Endothelial cell of umbilical vein (primary cell): ENCODE data around the gene NDUFS8. TPM values are rescaled to one million over a fixed set of nuclear protein-coding genes. Genes with fewer than 3 reads are reported as not detected.

Source experiments
- BruUV-seq: library from RNA; stranded (reverse); fragments of 400-500 nt; replicated peaks from 2 replicates; lab custom pipeline; 2021; lab: Mats Ljungman, UMichigan
- CTCF ChIA-PET: fragments of 300-600, 350-600 bp; sonication (Branson Sonifier 250); formaldehyde crosslinking; loops from one replicate; lab custom pipeline; 2021; ENCODE audit warnings: antibody characterized with exemption, inconsistent platforms; lab: Charles Lee
- POLR2A ChIA-PET: fragments of 300-600, 350-600 bp; sonication (Branson Sonifier 250); formaldehyde crosslinking; loops from one replicate; lab custom pipeline; 2021; ENCODE audit warnings: antibody characterized with exemption, inconsistent platforms; lab: Charles Lee
- DNase-seq: peaks from one replicate; pipeline ENCODE4 v3.0.0-alpha.2; 2011; ENCODE audit warnings: low read depth, low spot score
- FAIRE-seq: peaks from 2 replicates; lab custom pipeline; 2011; peaks lifted over from hg19 to GRCh38; lab: Jason Lieb, UNC
- H2AFZ ChIP-seq: 2 replicates; pipeline ENCODE4 v1.6.0; 2012; ENCODE audit warnings: low read depth, low read length, control low read depth, inconsistent platforms
- H3K27ac ChIP-seq: 2 replicates; pipeline ENCODE4 v1.5.1; 2011; ENCODE audit warnings: low read depth, mild to moderate bottlenecking, control low read depth, low read length, moderate library complexity; ENCODE audit not compliant: insufficient read depth
- H3K27me3 ChIP-seq, 2 experiments: 2 replicates each; pipeline versions ENCODE4 v1.6.0 to v1.6.1; 2011; ENCODE audit warnings: low read length in 2 of 2, mixed read lengths in 1 of 2; ENCODE audit not compliant: control insufficient read depth in 2 of 2, insufficient read depth in 2 of 2
- H3K36me3 ChIP-seq, 2 experiments: 2 replicates in 1 of 2; 3 replicates in 1 of 2; pipeline ENCODE4 v1.5.1; 2011; ENCODE audit warnings: low read length in 2 of 2, mild to moderate bottlenecking in 1 of 2, moderate library complexity in 1 of 2; ENCODE audit not compliant: control insufficient read depth in 2 of 2, insufficient read depth in 2 of 2; ENCODE audit errors: extremely low read depth in 1 of 2
- H3K4me1 ChIP-seq: 3 replicates; pipeline ENCODE4 v1.5.1; 2011; ENCODE audit warnings: mild to moderate bottlenecking, low read length; ENCODE audit not compliant: control insufficient read depth, insufficient read depth; ENCODE audit errors: extremely low read depth
- H3K4me2 ChIP-seq: 2 replicates; pipeline ENCODE4 v1.6.1; 2011; ENCODE audit warnings: low read length, control low read depth, mixed read lengths; ENCODE audit not compliant: insufficient read depth
- H3K4me3 ChIP-seq, 3 experiments: fragments of 200-600 bp in 1 of 3; sonication (generic), shearing (Covaris generic) in 1 of 3; replicated peaks in 1 of 3; 2 replicates each; pipeline ENCODE4 v1.5.1; 2011 to 2016; ENCODE audit warnings: control low read depth in 3 of 3, low read length in 3 of 3, mild to moderate bottlenecking in 2 of 3, inconsistent platforms in 1 of 3, low read depth in 1 of 3, moderate library complexity in 1 of 3; ENCODE audit not compliant: insufficient read depth in 1 of 3
- H3K79me2 ChIP-seq: 2 replicates; pipeline ENCODE4 v1.6.0; 2012; ENCODE audit warnings: low read length, inconsistent platforms; ENCODE audit not compliant: control insufficient read depth, insufficient read depth
- H3K9ac ChIP-seq: replicated peaks from 2 replicates; pipeline ENCODE3; 2011; ENCODE audit warnings: low read length, control low read depth; ENCODE audit not compliant: insufficient read depth; ENCODE audit errors: extremely low read depth
- H3K9me1 ChIP-seq: replicated peaks from 3 replicates; pipeline ENCODE4 v1.6.0; 2011; ENCODE audit warnings: mild to moderate bottlenecking, low read length; ENCODE audit not compliant: control insufficient read depth, insufficient read depth; ENCODE audit errors: extremely low read depth
- H3K9me3 ChIP-seq: replicated peaks from 2 replicates; pipeline ENCODE4 v1.5.1; 2012; ENCODE audit warnings: low read length, inconsistent platforms; ENCODE audit not compliant: control insufficient read depth, insufficient read depth
- H4K20me1 ChIP-seq: replicated peaks from 2 replicates; pipeline ENCODE3; 2011; ENCODE audit warnings: mild to moderate bottlenecking, low read length; ENCODE audit not compliant: control insufficient read depth, insufficient read depth; ENCODE audit errors: extremely low read depth
- EZH2 ChIP-seq: IDR thresholded peaks from 2 replicates; pipeline ENCODE4 v1.6.1; 2012; ENCODE audit warnings: borderline replicate concordance, low read depth, mild to moderate bottlenecking, moderate library complexity, low read length, inconsistent platforms; ENCODE audit not compliant: severe bottlenecking
- GATA2 ChIP-seq: IDR thresholded peaks from 2 replicates; pipeline ENCODE4 v1.7.0; 2011; ENCODE audit warnings: low read depth, mild to moderate bottlenecking, moderate library complexity, mixed read lengths, low read length; ENCODE audit not compliant: insufficient read length, insufficient read depth
- POLR2A ChIP-seq: IDR thresholded peaks from 2 replicates; pipeline ENCODE4 v1.6.1; 2012; ENCODE audit warnings: low read depth, mild to moderate bottlenecking, control low read depth, low read length
- POLR2AphosphoS5 ChIP-seq: IDR thresholded peaks from 2 replicates; pipeline ENCODE4 v1.6.1; 2012; ENCODE audit warnings: low read depth, mild to moderate bottlenecking, control low read depth, low read length, moderate library complexity; ENCODE audit not compliant: insufficient read depth
- dilution Hi-C: fragments of 300-500 bp; cut with MboI; formaldehyde crosslinking; loops from one replicate; pipeline ENCODE4 v1.15.0; 2019; ENCODE audit warnings: low sequenced_read_pairs; ENCODE audit not compliant: extremely low pct_ligation_motif_present
- intact Hi-C: fragments of 100-400 bp; cut with micrococcal nuclease; formaldehyde crosslinking; loops from one replicate; pipeline ENCODE4 v1.10.0; 2022
- polyA plus RNA-seq, 4 experiments: library from polyadenylated mRNA; depleted of rRNA in 3 of 4; stranded (reverse) in 3 of 4; unstranded in 1 of 4; fragments of >200 nt; gene quantifications; 2 replicates each; pipeline versions ENCODE4 v1.2.1 to v1.2.3, GENCODE V29; 2011 to 2012; ENCODE audit warnings: missing spikeins in 1 of 4
- total RNA-seq: library from RNA; stranded (reverse); gene quantifications from 2 replicates; pipeline ENCODE4 v1.2.3, GENCODE V29; 2021
- TF ChIP-seq, protein P1 (sequence below), 2 donors: IDR thresholded peaks; 1 replicate in 1 of 2; 2 replicates in 1 of 2; pipeline ENCODE4 v1.5.1; 2011; ENCODE audit warnings: low read length in 2 of 2, mild to moderate bottlenecking in 2 of 2, moderate library complexity in 2 of 2, control low read depth in 1 of 2, inconsistent platforms in 1 of 2, low read depth in 1 of 2; ENCODE audit not compliant: insufficient read depth in 1 of 2; ENCODE audit errors: extremely low read depth in 1 of 2

Gene NDUFS8
- total and polyA plus RNA-seq, 2 donors (not counting 3 experiments of a cell fraction or from before 2014, with no cell fraction given): 166 to 170 TPM

- Histone ChIP-seq H3K4me1 (peaks cover 11% of the 10 kb centered on the region), H3K9ac (no peak overlapping the region)
- BruUV-seq: no TSS peak
Observed at GRCh38 chr11:68011051-68011943, 19.2 kb upstream of the NDUFS8 start.

More at GRCh38 chr11:68011051-68011943, 19.2 kb upstream of the NDUFS8 start:
- Histone ChIP-seq H3K27ac (no peak overlapping the region), H2AFZ (no peak overlapping the region), H3K4me2 (no peak overlapping the region), H3K9me3 (no peaks in the 10 kb centered on the region), H3K79me2 (no peaks in the 10 kb centered on the region), H3K36me3 (no peaks in the 10 kb centered on the region), H3K9me1 (no peaks in the 10 kb centered on the region), H4K20me1 (no peaks in the 10 kb centered on the region), H3K27me3 (no peaks in the 10 kb centered on the region), H3K4me3 (no peak overlapping the region)
- dilution Hi-C loops: no loop called here
- ChIA-PET POLR2A (no interaction called here), CTCF (interaction anchor here (1.1 to 2.6 kb wide), 2 partner anchors 9 to 195 kb away, joined by 3 to 12 read pairs; no protein-coding TSS in a partner anchor)
- intact Hi-C loops: no loop called here
- TF ChIP-seq, protein P1, sequence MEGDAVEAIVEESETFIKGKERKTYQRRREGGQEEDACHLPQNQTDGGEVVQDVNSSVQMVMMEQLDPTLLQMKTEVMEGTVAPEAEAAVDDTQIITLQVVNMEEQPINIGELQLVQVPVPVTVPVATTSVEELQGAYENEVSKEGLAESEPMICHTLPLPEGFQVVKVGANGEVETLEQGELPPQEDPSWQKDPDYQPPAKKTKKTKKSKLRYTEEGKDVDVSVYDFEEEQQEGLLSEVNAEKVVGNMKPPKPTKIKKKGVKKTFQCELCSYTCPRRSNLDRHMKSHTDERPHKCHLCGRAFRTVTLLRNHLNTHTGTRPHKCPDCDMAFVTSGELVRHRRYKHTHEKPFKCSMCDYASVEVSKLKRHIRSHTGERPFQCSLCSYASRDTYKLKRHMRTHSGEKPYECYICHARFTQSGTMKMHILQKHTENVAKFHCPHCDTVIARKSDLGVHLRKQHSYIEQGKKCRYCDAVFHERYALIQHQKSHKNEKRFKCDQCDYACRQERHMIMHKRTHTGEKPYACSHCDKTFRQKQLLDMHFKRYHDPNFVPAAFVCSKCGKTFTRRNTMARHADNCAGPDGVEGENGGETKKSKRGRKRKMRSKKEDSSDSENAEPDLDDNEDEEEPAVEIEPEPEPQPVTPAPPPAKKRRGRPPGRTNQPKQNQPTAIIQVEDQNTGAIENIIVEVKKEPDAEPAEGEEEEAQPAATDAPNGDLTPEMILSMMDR (IDR thresholded peaks at IDR 0.05; ENCODE audit: extremely low read depth in 1 of 2, insufficient read depth in 1 of 2, low read depth in 1 of 2, low read length in 2 of 2): no peak
- no peak for TF ChIP-seq GATA2
- TF ChIP-seq EZH2: no peak
- no peak for TF ChIP-seq POLR2AphosphoS5
- no peak for TF ChIP-seq POLR2A
- DNase-seq (no peak), FAIRE-seq (no peak)
